Astrocyte (in vitro differentiated cells and primary cell): ENCODE measurements around the gene SERPINA1. TPM values are rescaled to one million over a fixed set of nuclear protein-coding genes. Genes with fewer than 3 reads are reported as not detected.

Experiments used
- DNase-seq: peaks from one replicate; pipeline ENCODE4 v3.0.0-alpha.2; 2010; ENCODE audit warnings: low read depth
- FAIRE-seq: peaks from 2 replicates; lab custom pipeline; 2011; peaks lifted over from hg19 to GRCh38; lab: Jason Lieb, UNC
- H2AFZ ChIP-seq: 2 replicates; pipeline ENCODE4 v1.6.0; 2012; ENCODE audit warnings: low read depth, low read length, inconsistent platforms
- H3K27ac ChIP-seq: 2 replicates; pipeline ENCODE4 v1.5.1; 2011; ENCODE audit warnings: low read depth, low read length, inconsistent platforms
- H3K27me3 ChIP-seq: 2 replicates; pipeline ENCODE4 v1.6.0; 2011; ENCODE audit warnings: low read length, inconsistent platforms; ENCODE audit not compliant: insufficient read depth
- H3K36me3 ChIP-seq: 2 replicates; pipeline ENCODE4 v1.5.1; 2011; ENCODE audit warnings: low read length, inconsistent platforms; ENCODE audit not compliant: insufficient read depth
- H3K4me1 ChIP-seq: 2 replicates; pipeline ENCODE4 v1.5.1; 2011; ENCODE audit warnings: low read length, inconsistent platforms; ENCODE audit not compliant: insufficient read depth
- H3K4me2 ChIP-seq: 2 replicates; pipeline ENCODE4 v1.6.0; 2012; ENCODE audit warnings: low read length, inconsistent platforms
- H3K4me3 ChIP-seq: 2 replicates; pipeline ENCODE4 v1.5.1; 2011; ENCODE audit warnings: low read depth, mild to moderate bottlenecking, low read length, inconsistent platforms; ENCODE audit not compliant: insufficient read depth
- H3K79me2 ChIP-seq: 2 replicates; pipeline ENCODE4 v1.6.0; 2012; ENCODE audit warnings: mild to moderate bottlenecking, low read length, inconsistent platforms; ENCODE audit not compliant: insufficient read depth
- H3K9ac ChIP-seq: 2 replicates; pipeline ENCODE4 v1.6.0; 2012; ENCODE audit warnings: mild to moderate bottlenecking, low read length, inconsistent platforms
- H3K9me3 ChIP-seq: 2 replicates; pipeline ENCODE4 v1.5.1; 2012; ENCODE audit warnings: low read depth, mild to moderate bottlenecking, low read length, inconsistent platforms; ENCODE audit not compliant: insufficient read depth
- H4K20me1 ChIP-seq: 2 replicates; pipeline ENCODE4 v1.6.0; 2012; ENCODE audit warnings: low read length, inconsistent platforms; ENCODE audit not compliant: insufficient read depth
- H3K27ac Mint-ChIP-seq: one replicate; pipeline ENCODE4 v1.8.0; 2021; ENCODE audit warnings: mild to moderate bottlenecking, mixed read lengths; ENCODE audit not compliant: unreplicated experiment
- H3K27me3 Mint-ChIP-seq: one replicate; pipeline ENCODE4 v1.8.0; 2021; ENCODE audit warnings: low read depth, mixed read lengths; ENCODE audit not compliant: unreplicated experiment
- H3K36me3 Mint-ChIP-seq: one replicate; pipeline ENCODE4 v1.8.0; 2021; ENCODE audit warnings: low read depth, mixed read lengths; ENCODE audit not compliant: unreplicated experiment
- H3K4me1 Mint-ChIP-seq: one replicate; pipeline ENCODE4 v1.8.0; 2021; ENCODE audit warnings: low read depth, mixed read lengths; ENCODE audit not compliant: unreplicated experiment
- H3K4me3 Mint-ChIP-seq: one replicate; pipeline ENCODE4 v1.8.0; 2021; ENCODE audit warnings: mild to moderate bottlenecking, moderate library complexity, mixed read lengths; ENCODE audit not compliant: unreplicated experiment
- H3K9me3 Mint-ChIP-seq: one replicate; pipeline ENCODE4 v1.8.0; 2021; ENCODE audit warnings: mild to moderate bottlenecking, mixed read lengths; ENCODE audit not compliant: unreplicated experiment
- CTCF ChIP-seq: IDR thresholded peaks from 2 replicates; pipeline ENCODE4 v1.5.1; 2011; ENCODE audit warnings: low read depth, mild to moderate bottlenecking, inconsistent platforms, low read length, moderate library complexity; ENCODE audit not compliant: insufficient read depth
- EZH2 ChIP-seq: IDR thresholded peaks from 2 replicates; pipeline ENCODE4 v1.6.1; 2012; ENCODE audit warnings: mild to moderate bottlenecking, low read length, inconsistent platforms; ENCODE audit not compliant: insufficient read depth
- total RNA-seq: library from RNA; stranded (reverse); gene quantifications from 2 replicates; pipeline ENCODE4 v1.2.1, GENCODE V29; 2021

The SERPINA1 gene
- total RNA-seq, 1 donor from 2014 or later, result 0.98 TPM

- Mint-ChIP-seq H3K27ac (no peak within 1 kb of the TSS), H3K27me3 (peaks cover 16% of the 10 kb centered on the region), H3K4me3 (no peak within 1 kb of the TSS), H3K9me3 (no peaks in the 10 kb centered on the region), H3K4me1 (peaks cover 5% of the 10 kb centered on the region), H3K36me3 (no peaks in the 10 kb centered on the region)
- FAIRE-seq (no peak), DNase-seq (no peak)
- Histone ChIP-seq H3K9ac (no peak within 1 kb of the TSS), H3K4me1 (no peaks in the 10 kb centered on the region), H3K4me2 (no peak within 1 kb of the TSS), H4K20me1 (no peaks in the 10 kb centered on the region), H2AFZ (no peak within 1 kb of the TSS), H3K79me2 (no peaks in the 10 kb centered on the region), H3K4me3 (no peak within 1 kb of the TSS), H3K9me3 (no peaks in the 10 kb centered on the region), H3K27me3 (no peaks in the 10 kb centered on the region), H3K27ac (no peak within 1 kb of the TSS), H3K36me3 (no peaks in the 10 kb centered on the region)
- TF ChIP-seq CTCF (no peak), EZH2 (no peak)
These were observed 22.1 kb downstream of the SERPINA1 start, which contains the start of gene SERPINA2 for GRCh38 chr14:94366146-94366915. Gene SERPINA2 (minus strand): TSS chr14:94366698.

- H3K27me3 ChIP-seq, result no peaks in the 10 kb centered on the region
- H3K4me1 Mint-ChIP-seq, result peaks cover 5% of the 10 kb centered on the region
- no peak overlapping the region for H3K4me2 ChIP-seq
- H3K4me3 ChIP-seq, result no peak overlapping the region
- H3K4me3 Mint-ChIP-seq, result no peak overlapping the region
- H3K27me3 Mint-ChIP-seq, result peaks cover 16% of the 10 kb centered on the region
- TF ChIP-seq EZH2 (no peak), CTCF (no peak)
- H3K27ac Mint-ChIP-seq, result no peak overlapping the region
- H3K36me3 ChIP-seq, result no peaks in the 10 kb centered on the region
- no peak overlapping the region for H3K27ac ChIP-seq
- no peak overlapping the region for H2AFZ ChIP-seq
- no peaks in the 10 kb centered on the region for H3K9me3 ChIP-seq
- H3K9ac ChIP-seq, result no peak overlapping the region
- no peaks in the 10 kb centered on the region for H4K20me1 ChIP-seq
- no peaks in the 10 kb centered on the region for H3K4me1 ChIP-seq
- no peak for DNase-seq
- FAIRE-seq, result no peak
- no peaks in the 10 kb centered on the region for H3K79me2 ChIP-seq
- no peaks in the 10 kb centered on the region for H3K36me3 Mint-ChIP-seq
- H3K9me3 Mint-ChIP-seq, result no peaks in the 10 kb centered on the region
These were observed 22.8 kb downstream of the SERPINA1 start for GRCh38 chr14:94365624-94366023.

- Mint-ChIP-seq H3K27me3 (peaks cover 16% of the 10 kb centered on the region), H3K36me3 (no peaks in the 10 kb centered on the region), H3K27ac (no peak overlapping the region), H3K9me3 (no peaks in the 10 kb centered on the region), H3K4me1 (peaks cover 5% of the 10 kb centered on the region), H3K4me3 (no peak overlapping the region)
- Histone ChIP-seq H3K4me1 (no peaks in the 10 kb centered on the region), H2AFZ (no peak overlapping the region), H4K20me1 (no peaks in the 10 kb centered on the region), H3K4me2 (no peak overlapping the region), H3K4me3 (no peak overlapping the region), H3K79me2 (no peaks in the 10 kb centered on the region), H3K36me3 (no peaks in the 10 kb centered on the region), H3K27me3 (no peaks in the 10 kb centered on the region), H3K27ac (no peak overlapping the region), H3K9ac (no peak overlapping the region), H3K9me3 (no peaks in the 10 kb centered on the region)
- no peak for FAIRE-seq
- DNase-seq, result no peak
- TF ChIP-seq EZH2, result no peak
- TF ChIP-seq CTCF, result no peak
These were observed 23.4 kb downstream of the SERPINA1 start for GRCh38 chr14:94364964-94365363.
